ENCODE measurements around the gene SRSF9. TPM values are rescaled to one million over a fixed set of nuclear protein-coding genes. Genes with fewer than 3 reads are reported as not detected.

SRSF9 gene
- total and polyA plus RNA-seq, 2 of the 13 experiments (the other 11 are each of a cell fraction or from before 2014, with no cell fraction given), result 125 to 144 TPM

DNA sequence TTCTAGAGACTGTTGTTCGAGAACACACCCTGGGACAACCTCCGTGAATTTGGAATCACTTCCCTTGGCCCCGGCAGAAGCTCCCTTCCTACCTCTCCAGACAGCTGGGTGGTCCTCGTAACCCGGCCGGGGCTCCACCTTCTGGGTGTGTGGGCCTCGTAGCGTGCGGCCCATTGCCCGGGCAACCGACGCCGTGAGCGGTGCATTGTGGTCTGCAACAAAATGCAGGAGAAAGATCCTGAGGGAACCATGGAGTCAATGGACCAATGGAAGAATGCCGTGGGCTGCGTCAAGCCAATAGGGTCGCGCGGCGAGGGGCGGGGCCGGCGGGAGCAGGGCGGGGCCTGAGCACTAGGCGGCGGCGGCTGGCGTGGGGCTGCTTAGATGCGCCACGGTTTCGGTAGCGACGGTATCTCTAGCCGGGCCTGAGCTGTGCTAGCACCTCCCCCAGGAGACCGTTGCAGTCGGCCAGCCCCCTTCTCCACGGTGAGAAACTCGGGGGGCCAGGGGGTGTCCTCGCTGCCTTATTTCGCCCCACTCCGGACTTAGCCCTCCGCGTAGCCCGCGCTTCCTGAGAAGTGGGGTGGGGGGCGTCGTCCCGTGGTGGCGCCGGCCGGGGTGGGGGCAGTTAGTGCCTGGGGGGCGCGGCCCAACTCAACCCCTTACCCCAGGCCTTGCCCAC, 26.3 kb upstream of the SRSF9 start, which contains the start of gene DYNLL1 (continued):
- TF ChIP-seq, protein P1, sequence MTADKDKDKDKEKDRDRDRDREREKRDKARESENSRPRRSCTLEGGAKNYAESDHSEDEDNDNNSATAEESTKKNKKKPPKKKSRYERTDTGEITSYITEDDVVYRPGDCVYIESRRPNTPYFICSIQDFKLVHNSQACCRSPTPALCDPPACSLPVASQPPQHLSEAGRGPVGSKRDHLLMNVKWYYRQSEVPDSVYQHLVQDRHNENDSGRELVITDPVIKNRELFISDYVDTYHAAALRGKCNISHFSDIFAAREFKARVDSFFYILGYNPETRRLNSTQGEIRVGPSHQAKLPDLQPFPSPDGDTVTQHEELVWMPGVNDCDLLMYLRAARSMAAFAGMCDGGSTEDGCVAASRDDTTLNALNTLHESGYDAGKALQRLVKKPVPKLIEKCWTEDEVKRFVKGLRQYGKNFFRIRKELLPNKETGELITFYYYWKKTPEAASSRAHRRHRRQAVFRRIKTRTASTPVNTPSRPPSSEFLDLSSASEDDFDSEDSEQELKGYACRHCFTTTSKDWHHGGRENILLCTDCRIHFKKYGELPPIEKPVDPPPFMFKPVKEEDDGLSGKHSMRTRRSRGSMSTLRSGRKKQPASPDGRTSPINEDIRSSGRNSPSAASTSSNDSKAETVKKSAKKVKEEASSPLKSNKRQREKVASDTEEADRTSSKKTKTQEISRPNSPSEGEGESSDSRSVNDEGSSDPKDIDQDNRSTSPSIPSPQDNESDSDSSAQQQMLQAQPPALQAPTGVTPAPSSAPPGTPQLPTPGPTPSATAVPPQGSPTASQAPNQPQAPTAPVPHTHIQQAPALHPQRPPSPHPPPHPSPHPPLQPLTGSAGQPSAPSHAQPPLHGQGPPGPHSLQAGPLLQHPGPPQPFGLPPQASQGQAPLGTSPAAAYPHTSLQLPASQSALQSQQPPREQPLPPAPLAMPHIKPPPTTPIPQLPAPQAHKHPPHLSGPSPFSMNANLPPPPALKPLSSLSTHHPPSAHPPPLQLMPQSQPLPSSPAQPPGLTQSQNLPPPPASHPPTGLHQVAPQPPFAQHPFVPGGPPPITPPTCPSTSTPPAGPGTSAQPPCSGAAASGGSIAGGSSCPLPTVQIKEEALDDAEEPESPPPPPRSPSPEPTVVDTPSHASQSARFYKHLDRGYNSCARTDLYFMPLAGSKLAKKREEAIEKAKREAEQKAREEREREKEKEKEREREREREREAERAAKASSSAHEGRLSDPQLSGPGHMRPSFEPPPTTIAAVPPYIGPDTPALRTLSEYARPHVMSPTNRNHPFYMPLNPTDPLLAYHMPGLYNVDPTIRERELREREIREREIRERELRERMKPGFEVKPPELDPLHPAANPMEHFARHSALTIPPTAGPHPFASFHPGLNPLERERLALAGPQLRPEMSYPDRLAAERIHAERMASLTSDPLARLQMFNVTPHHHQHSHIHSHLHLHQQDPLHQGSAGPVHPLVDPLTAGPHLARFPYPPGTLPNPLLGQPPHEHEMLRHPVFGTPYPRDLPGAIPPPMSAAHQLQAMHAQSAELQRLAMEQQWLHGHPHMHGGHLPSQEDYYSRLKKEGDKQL (CRISPR knock-in tag; IDR thresholded peaks at IDR 0.05; ENCODE audit: low read depth), result no peak
- peak; percentile 71 for TF ChIP-seq GATAD1 (CRISPR knock-in tag; IDR thresholded peaks at IDR 0.05)
- TF ChIP-seq BORCS8-MEF2B (CRISPR knock-in tag; IDR thresholded peaks at IDR 0.05), result peak; percentile 55; the same call in 1 of the 2 replicates
- peak; percentile 56; the same call in 1 of the 2 replicates for TF ChIP-seq ZNF790 (CRISPR knock-in tag; IDR thresholded peaks at IDR 0.05; ENCODE audit: borderline replicate concordance)
- no peak for TF ChIP-seq RFX5 (IDR thresholded peaks at IDR 0.05; ENCODE audit: low read depth, low read length)
- TF ChIP-seq STAT5B (CRISPR knock-in tag; IDR thresholded peaks at IDR 0.05), result no peak
- TF ChIP-seq PLRG1 (conservative IDR thresholded peaks at IDR 0.05), result no peak
- peak; percentile 96 for TF ChIP-seq TAF1 (CRISPR knock-in tag; IDR thresholded peaks at IDR 0.05)
- TF ChIP-seq EEA1 (CRISPR knock-in tag; IDR thresholded peaks at IDR 0.05; ENCODE audit: borderline replicate concordance), result no peak
- no peak for TF ChIP-seq FOXJ3 (CRISPR knock-in tag; IDR thresholded peaks at IDR 0.05; ENCODE audit: borderline replicate concordance)
- TF ChIP-seq HNRNPK (IDR thresholded peaks at IDR 0.05; ENCODE audit: low read depth, low read length, poor library complexity, severe bottlenecking), result no peak
- TF ChIP-seq ZNF7 (CRISPR knock-in tag; IDR thresholded peaks at IDR 0.05), result no peak
- no peak for TF ChIP-seq ZNF619 (CRISPR knock-in tag; IDR thresholded peaks at IDR 0.05)
- peak; percentile 72 for TF ChIP-seq PHF20 (CRISPR knock-in tag; IDR thresholded peaks at IDR 0.05)
- TF ChIP-seq IKZF4 (CRISPR knock-in tag; IDR thresholded peaks at IDR 0.05; ENCODE audit: borderline replicate concordance, low read depth, not compliant biosample characterization), result no peak
- no peak for TF ChIP-seq MEF2D (CRISPR knock-in tag; IDR thresholded peaks at IDR 0.05)
- TF ChIP-seq NFKBIZ (CRISPR knock-in tag; IDR thresholded peaks at IDR 0.05), result no peak
- TF ChIP-seq, protein P2, sequence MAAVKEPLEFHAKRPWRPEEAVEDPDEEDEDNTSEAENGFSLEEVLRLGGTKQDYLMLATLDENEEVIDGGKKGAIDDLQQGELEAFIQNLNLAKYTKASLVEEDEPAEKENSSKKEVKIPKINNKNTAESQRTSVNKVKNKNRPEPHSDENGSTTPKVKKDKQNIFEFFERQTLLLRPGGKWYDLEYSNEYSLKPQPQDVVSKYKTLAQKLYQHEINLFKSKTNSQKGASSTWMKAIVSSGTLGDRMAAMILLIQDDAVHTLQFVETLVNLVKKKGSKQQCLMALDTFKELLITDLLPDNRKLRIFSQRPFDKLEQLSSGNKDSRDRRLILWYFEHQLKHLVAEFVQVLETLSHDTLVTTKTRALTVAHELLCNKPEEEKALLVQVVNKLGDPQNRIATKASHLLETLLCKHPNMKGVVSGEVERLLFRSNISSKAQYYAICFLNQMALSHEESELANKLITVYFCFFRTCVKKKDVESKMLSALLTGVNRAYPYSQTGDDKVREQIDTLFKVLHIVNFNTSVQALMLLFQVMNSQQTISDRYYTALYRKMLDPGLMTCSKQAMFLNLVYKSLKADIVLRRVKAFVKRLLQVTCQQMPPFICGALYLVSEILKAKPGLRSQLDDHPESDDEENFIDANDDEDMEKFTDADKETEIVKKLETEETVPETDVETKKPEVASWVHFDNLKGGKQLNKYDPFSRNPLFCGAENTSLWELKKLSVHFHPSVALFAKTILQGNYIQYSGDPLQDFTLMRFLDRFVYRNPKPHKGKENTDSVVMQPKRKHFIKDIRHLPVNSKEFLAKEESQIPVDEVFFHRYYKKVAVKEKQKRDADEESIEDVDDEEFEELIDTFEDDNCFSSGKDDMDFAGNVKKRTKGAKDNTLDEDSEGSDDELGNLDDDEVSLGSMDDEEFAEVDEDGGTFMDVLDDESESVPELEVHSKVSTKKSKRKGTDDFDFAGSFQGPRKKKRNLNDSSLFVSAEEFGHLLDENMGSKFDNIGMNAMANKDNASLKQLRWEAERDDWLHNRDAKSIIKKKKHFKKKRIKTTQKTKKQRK (IDR thresholded peaks at IDR 0.05; ENCODE audit: low read length), result no peak
- TF ChIP-seq ZNF451 (CRISPR knock-in tag; IDR thresholded peaks at IDR 0.05), result peak; percentile 82; the same call in 1 of the 2 replicates
- TF ChIP-seq FOSL1 (CRISPR knock-in tag; IDR thresholded peaks at IDR 0.05; ENCODE audit: borderline replicate concordance), result no peak
- TF ChIP-seq JUNB (CRISPR knock-in tag; IDR thresholded peaks at IDR 0.05; ENCODE audit: borderline replicate concordance), result no peak

All from HepG2 (cell line).